HG02885 (cell line): ENCODE measurements around the gene TERB2.
A peak's percentile ranks its signal among the peaks of the same experiment; 100 is the strongest.
"Not testable (repeated sequence)": the region's sequence is repeated elsewhere in the genome, so short reads cannot be mapped to it uniquely, and the experiment has no call there.

Experiments used
- ATAC-seq: cut with Tn5 transposase; IDR thresholded peaks from one replicate; pipeline ENCODE4 v1.9.1; 2021; ENCODE audit warnings: mild to moderate bottlenecking; ENCODE audit not compliant: unreplicated experiment, poor library complexity

TERB2 gene

DNA sequence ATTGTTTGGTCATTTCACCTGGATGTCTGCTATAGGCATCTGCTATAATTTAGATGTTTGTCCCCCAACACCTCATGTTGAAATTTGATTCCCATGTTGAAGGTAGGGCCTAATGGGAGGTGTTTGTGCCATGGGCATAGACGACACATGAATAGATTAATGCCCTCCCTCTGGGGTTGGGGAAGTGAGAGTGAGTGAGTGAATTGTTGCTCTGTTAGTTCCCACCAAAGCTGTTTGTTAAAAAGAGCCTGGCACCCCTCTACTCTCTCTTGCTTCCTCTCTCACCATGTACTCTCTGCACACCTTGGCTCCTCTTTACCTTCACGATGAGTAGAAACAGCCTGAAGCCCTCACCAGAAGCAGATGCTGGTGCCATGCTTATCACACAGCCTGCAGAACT is 42.6 kb downstream of the TERB2 start:
- no peak for ATAC-seq

DNA sequence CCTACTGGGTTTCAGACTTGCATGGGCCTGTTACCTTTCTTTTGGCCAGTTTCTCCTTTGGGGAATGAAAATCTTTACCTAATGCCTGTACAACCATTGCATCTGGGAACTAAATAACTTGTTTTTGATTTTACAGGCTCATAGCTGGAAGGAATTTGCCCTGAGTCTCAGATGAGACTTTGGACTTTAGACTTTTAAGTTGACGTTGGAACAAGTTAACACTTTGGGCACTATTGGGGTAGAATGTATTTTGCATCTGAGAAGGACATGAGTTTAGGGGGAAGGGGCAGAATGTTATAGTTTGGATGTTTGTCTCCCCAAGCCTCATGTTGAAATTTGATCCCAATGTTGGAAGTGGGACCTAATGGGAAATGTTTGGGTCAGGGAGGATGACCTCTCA is 44.7 kb downstream of the TERB2 start:
- not testable (repeated sequence) for ATAC-seq

DNA sequence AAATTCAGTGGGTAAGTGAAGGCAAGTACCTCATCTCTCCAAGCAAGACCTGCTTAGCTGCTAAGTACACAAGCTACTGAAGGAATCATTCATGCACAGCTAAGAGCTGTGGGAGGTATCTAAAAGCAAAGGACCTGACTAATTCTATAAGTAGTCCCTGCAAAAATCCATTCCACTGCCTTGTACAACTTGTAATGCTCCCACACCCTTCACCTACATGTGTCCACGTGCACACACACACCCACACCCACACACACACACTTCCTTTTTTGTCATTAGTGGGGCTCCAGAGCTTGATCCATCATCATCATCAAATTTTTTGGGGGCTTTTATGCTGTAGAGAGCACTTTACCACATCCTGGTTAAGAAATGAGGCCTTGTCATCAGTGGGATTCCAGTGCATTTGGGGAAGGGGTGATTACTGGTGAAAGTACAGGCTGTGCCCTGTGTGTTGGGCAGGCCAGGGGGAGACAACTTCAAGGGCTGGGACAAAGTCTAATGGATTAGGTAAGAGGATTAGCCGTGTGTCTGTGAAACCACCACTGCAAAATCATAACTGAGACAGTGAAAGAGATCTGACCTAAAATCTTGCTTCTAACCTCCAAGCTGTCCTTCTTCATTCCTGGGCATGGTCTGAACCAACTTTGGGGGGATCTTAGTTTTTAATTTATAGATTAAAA is 47.4 kb downstream of the TERB2 start:
- peak; percentile 88 for ATAC-seq

DNA sequence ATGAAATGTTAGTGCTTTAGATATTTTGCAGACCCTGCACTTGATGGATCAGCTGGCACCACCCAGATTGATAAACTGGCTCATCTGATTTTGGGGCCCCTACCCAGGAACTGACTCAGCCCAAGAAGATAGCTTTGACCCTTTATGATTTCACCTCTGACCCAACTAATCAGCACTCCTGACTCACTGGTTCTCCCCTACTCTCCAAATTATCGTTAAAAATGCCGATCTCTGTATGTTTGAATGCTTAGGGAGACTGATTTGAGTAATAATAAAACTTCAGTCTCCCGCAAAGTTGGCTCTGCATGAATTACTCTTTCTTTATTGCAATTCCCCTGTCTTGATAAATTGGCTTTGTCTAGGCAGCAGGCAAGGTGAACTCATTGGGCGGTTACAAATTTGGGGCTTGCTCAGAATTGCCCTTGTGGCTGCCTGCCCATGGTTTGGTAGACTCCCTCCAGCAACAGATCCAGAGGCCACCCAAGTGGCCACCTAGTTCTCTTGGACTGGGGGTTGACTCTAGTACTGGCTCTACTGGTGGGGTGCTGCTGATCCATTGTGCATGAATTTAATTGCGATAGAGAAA is 48.2 kb downstream of the TERB2 start:
- ATAC-seq: not testable (repeated sequence)

DNA sequence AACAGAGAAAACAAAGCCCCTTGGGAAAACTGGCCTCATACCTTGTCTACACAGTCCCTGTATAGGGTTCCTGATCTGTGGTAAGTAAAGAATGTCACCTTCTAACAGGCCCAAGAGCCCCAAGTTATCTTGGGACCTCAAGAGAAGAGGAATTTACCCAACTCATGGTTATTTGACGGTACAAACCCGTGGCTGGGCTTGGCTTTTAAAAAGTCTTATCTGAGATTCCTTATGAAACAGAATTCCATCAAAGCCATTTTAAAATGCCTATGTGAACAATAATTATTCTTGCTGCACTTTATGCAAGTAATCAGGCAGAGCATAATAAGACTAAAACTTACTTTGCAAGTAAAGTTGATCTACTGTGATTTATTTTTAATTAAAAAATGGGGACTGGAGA is 52.6 kb downstream of the TERB2 start:
- ATAC-seq: no peak

DNA sequence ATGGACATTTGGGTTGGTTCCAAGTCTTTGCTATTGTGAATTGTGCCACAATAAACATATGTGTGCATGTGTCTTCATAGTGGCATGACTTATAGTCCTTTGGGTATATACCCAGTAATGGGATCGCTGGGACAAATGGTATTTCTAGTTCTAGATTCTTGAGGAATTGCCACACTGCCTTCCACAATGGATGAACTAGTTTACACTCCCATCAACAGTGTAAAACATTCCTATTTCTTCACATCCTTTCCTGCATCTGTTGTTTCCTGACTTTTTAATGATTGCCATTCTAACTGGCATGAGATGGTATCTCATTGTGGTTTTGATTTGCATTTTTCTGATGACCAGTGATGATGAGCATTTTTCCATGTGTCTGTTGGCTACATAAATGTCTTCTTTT is 58.6 kb downstream of the TERB2 start:
- not testable (repeated sequence) for ATAC-seq

DNA sequence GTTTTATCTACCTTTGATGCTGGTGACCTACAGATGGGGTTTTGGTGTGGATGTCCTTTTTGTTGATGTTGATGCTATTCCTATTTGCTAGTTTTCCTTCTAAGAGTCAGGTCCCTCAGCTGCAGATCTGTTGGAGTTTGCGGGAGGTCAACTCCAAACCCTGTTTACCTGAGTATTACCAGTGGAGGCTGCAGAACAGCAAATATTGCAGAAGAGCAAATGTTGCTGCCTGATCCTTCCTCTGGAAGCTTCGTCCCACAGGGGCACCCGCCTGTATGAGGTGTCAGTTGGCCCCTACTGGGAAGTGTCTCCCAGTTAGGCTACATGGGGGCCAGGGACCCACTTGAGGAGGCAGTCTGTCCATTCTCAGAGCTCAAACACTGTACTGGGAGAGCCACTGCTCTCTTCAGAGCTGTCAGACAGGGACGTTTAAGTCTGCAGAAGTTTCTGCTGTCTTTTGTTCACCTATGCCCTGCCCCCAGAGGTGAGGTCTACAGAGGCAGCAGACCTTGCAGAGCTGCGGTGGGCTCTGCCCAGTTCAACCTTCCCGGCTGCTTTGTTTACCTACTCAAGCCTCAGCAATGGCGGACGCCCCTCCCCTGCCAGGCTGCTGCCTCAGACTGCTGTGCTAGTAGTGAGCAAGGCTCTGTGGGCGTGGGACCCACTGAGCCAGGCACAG is 63.9 kb downstream of the TERB2 start:
- ATAC-seq: not testable (repeated sequence)

DNA sequence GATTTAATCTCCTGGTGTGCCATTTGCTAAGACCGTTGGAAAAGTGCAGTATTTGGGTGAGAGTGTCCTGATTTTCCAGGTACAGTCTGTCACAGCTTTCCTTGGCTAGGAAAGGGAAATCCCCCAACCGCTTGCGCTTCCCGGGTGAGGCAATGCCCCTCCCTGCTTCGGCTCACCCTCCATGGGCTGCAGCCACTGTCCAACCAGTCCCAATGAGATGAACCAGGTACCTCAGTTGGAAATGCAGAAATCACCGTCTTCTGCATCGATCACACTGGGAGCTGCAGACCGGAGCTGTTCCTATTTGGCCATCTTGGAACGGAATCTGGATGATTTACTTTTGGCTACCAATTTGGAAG is 64.4 kb downstream of the TERB2 start:
- ATAC-seq: not testable (repeated sequence)

DNA sequence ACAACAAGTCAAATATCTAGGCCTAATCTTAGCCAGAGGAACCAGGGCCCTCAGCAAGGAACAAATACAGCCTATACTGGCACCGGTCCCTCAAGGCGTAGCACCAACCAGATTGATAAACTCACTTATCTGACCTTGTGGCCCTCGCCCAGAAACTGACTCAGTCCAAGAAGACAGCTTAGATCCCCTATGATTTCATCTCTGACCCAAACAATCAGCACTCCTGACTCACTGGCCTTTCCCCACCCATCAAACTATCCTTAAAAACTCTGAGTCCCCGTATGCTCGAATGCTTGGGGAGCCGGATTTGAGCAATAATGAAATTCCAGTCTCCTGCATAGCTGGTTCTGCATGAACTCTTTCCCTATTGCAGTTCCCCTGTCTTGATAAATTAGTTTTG is 64.9 kb downstream of the TERB2 start:
- ATAC-seq: no peak

DNA sequence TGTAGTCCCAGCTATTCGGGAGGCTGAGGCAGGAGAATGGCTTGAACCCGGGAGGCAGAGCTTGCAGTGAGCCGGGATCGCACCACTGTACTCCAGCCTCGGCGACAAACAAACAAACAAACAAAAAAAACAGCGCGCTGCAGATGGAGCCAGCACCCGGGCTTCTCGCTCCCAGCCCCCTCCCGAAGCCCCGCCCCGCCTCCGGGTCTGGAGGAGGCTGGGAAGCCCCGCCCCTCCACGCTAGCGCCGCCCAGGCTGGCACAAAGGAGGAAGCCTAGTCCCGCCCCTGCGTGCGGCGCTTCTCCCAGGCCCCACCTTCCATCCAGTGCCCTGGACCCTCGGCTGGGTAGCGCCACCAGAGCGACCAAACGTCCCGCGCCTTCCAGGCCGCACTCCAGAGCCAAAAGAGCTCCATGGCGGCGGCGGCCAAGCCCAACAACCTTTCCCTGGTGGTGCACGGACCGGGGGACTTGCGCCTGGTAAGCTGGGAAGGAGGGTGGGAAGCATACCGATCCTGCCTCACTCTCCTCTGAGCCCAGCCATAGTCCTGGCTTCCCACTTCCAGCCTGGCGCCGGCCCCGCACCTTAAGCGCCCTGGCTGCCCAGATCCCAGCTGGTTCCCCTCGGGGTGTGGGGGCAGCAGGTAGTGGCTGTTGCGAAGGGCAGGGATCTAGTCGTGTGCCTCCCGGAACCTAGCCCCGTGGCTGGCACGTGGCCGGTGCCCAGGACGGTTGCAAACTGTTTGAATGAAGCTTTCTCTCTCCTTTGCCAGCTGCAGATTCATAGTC is 66.6 kb downstream of the TERB2 start, which contains the start of gene SORD:
Gene SORD, plus strand, starts transcription at position 325 of the 788 bp plus-strand sequence. Its CDS starts 89 bp downstream, at position 414.
- peak; percentile 96 for ATAC-seq

DNA sequence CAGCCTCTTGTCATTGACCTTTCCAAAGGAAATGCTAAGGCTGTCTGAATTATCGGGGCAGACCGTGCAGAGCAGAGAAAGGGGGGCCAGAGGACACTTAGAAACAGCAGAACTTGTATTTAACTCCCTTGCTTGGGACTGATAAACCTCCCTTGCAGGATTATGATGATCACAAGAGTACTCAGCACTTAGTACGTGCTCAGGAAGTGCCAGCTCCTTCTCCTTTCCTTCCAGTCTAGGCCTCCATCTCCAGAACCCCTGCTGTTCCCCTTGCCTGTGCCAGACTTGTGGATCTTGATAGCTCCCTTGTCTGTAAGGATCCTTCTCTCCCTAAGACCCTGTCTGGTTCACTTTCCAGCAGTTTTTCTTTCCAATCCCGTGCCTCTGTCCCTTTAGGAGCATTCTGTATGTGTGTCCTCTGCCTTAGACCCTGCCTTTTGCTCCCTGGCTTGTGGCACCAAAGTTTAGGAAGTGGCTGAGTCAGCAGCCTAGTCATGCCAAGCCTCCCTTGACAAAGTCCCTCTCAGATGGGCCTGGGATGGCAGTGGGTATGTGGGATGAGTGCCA is 67.3 kb downstream of the TERB2 start:
- ATAC-seq: no peak

DNA sequence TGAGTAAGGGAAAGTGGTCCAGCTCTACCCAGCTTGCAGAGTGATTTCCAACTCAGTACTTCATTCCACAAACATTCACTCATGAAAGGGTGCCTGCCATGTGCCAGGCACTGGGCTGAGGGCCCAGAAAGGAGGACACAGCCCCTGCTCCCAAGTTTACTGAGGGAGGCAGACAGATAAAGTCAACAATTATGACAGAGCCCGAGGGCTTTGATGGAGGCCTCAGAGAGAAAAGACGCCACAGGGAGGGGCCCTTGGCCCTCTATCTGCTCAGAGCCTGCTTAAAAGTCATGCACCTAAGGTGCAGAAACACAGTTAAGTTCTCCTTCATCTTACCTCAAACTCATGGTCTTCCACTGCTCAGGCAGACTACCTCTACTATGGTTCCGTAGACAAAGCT is 68.2 kb downstream of the TERB2 start:
- not testable (repeated sequence) for ATAC-seq

DNA sequence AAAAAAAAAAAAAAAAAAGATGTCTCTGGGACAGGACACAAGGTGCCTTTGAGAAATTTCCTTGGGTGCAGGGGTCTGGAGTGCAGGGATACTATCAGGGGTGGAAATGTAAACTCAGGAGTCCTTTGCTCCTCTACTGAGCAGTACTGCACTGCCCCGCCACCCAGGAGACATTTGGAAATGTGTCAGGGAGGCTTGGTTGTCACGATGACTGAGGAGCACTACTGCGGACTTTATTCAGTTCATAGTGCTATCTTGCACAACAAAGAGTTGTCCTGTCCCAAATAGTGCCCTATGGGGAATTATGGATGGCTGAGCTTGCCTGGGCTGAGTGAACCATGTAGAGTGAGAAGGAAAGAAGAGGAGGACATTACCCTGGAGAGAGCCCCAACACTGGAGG is 69.1 kb downstream of the TERB2 start:
- not testable (repeated sequence) for ATAC-seq

DNA sequence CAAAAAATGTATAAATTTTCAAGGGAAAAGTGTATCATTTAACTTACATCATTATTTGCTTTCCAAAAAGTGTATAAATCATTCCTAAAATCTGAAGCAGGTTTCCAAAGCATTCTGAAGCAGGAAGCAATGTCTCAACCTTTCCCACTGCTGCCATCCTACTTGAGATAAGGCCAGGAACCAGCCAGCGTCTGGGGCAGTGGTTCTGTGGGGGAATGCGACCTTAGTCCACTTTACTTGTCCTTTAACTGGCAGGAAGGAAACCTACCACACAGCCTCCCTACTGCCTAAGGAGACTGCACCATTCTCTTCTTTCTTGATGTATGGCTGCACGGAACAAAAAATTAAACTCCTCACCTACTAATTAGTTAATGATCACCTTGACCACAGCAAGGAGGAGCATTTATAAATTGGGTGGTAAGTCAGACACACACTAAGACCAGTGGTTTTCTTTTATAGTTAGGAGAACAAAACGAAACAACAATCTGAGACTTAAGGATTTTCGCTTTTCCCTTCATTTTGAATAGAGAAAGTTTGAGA is 70.2 kb downstream of the TERB2 start:
- no peak for ATAC-seq

DNA sequence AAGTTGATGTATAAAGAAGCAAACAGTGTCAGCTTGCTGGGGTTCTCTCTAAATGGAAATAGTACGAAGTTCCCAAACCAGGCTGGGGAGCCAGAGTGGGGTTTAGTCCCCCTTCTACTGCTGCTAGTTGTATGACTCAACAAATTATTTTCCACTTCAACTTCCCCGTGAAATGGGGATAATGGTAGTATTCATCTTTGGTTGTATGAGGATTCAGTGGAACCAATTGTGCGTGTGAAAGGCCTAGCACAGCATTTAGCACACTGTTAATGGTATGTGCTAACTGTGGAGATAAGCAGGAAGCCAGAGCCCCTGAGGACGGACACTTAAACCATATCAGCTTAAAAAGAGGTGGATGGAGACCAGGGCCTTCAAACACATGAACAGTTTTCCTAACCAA is 70.7 kb downstream of the TERB2 start:
- no peak for ATAC-seq
